HepG2 (cell line): ENCODE data around the gene GPR55. TPM values are rescaled to one million over a fixed set of nuclear protein-coding genes. Genes with fewer than 3 reads are reported as not detected.

Experiments
- AHR ChIP-seq: IDR thresholded peaks from 2 replicates; pipeline ENCODE4 v1.6.1; 2018; ENCODE audit warnings: missing genetic modification reagents, missing compliant biosample characterization
- AKNA ChIP-seq: sonication (generic); formaldehyde crosslinking; IDR thresholded peaks from 2 replicates; pipeline ENCODE4 v1.4.0; 2020; ENCODE audit warnings: missing genetic modification reagents, borderline replicate concordance
- BRF2 ChIP-seq: sonication (generic); formaldehyde crosslinking; IDR thresholded peaks from 2 replicates; pipeline ENCODE4 v1.8.1; 2022; ENCODE audit warnings: mild to moderate bottlenecking, missing genetic modification reagents
- CBX1 ChIP-seq: IDR thresholded peaks from one replicate; pipeline ENCODE4 v1.6.1; 2016; ENCODE audit warnings: antibody characterized with exemption, low read depth
- CEBPG ChIP-seq: IDR thresholded peaks from 2 replicates; pipeline ENCODE4 v1.6.1; 2016
- CHCHD3 ChIP-seq: sonication (generic); formaldehyde crosslinking; IDR thresholded peaks from 2 replicates; pipeline ENCODE4 v1.8.0; 2022; ENCODE audit warnings: mild to moderate bottlenecking, missing genetic modification reagents, moderate library complexity
- KAT2B ChIP-seq: fragments of 150-350 bp; IDR thresholded peaks from 2 replicates; pipeline ENCODE4 v1.6.1; 2014; ENCODE audit warnings: low read depth, low read length, borderline replicate concordance
- KMT2B ChIP-seq: IDR thresholded peaks from 2 replicates; pipeline ENCODE4 v1.6.1; 2016; ENCODE audit warnings: missing genetic modification reagents, missing compliant biosample characterization
- NFKBIZ ChIP-seq: IDR thresholded peaks from 2 replicates; pipeline ENCODE4 v1.6.1; 2018; ENCODE audit warnings: missing genetic modification reagents, missing compliant biosample characterization
- RERE ChIP-seq: IDR thresholded peaks from 2 replicates; pipeline ENCODE4 v1.6.1; 2016; ENCODE audit warnings: low read depth, missing genetic modification reagents, missing compliant biosample characterization
- RFX3 ChIP-seq: IDR thresholded peaks from 2 replicates; pipeline ENCODE4 v1.6.1; 2016; ENCODE audit warnings: missing biosample characterization, missing genetic modification reagents
- SOX5 ChIP-seq: IDR thresholded peaks from 2 replicates; pipeline ENCODE4 v1.6.1; 2016; ENCODE audit warnings: borderline replicate concordance
- TAF15 ChIP-seq: fragments of 200-400 bp; formaldehyde crosslinking; IDR thresholded peaks from one replicate; pipeline ENCODE4 v1.6.1; 2018; ENCODE audit warnings: mild to moderate bottlenecking, low read depth, low read length; ENCODE audit not compliant: poor library complexity, severe bottlenecking
- ZFAT ChIP-seq: sonication (generic); formaldehyde crosslinking; conservative IDR thresholded peaks from 2 replicates; pipeline ENCODE4 v1.8.1; 2023; ENCODE audit warnings: missing genetic modification reagents, inconsistent platforms
- ZNF20 ChIP-seq: sonication (generic); formaldehyde crosslinking; IDR thresholded peaks from 2 replicates; pipeline ENCODE4 v1.4.0; 2020; ENCODE audit warnings: mild to moderate bottlenecking, moderate library complexity, missing genetic modification reagents
- ZNF468 ChIP-seq: sonication (generic); formaldehyde crosslinking; IDR thresholded peaks from 2 replicates; pipeline ENCODE4 v1.8.0; 2022; ENCODE audit warnings: mild to moderate bottlenecking, moderate library complexity, missing genetic modification reagents
- ZNF780A ChIP-seq: sonication (generic); formaldehyde crosslinking; IDR thresholded peaks from 2 replicates; pipeline ENCODE4 v1.8.0; 2022; ENCODE audit warnings: mild to moderate bottlenecking, missing genetic modification reagents, moderate library complexity
- ZNF800 ChIP-seq: sonication (generic); formaldehyde crosslinking; IDR thresholded peaks from 2 replicates; pipeline ENCODE4 v1.4.0; 2020; ENCODE audit warnings: missing genetic modification reagents
- polyA plus RNA-seq, 8 experiments: library from polyadenylated mRNA; depleted of rRNA in 3 of 8; stranded (reverse) in 7 of 8; unstranded in 1 of 8; fragments of >200 nt; fragmentation: Illumina TruSeq in 4 of 8; extraction: Trizol in 4 of 8; gene quantifications; 2 replicates each; pipeline versions ENCODE4 v1.2.1 to v1.2.3, GENCODE V29; 2011 to 2016; ENCODE audit warnings: low read depth in 4 of 8, missing spikeins in 1 of 8, mixed read lengths in 1 of 8; ENCODE audit not compliant: insufficient read depth in 1 of 8
- total RNA-seq, 5 experiments: library from RNA; depleted of rRNA; stranded (reverse); fragments of >200 nt; fragmentation: Illumina TruSeq; extraction: Trizol; gene quantifications; 2 replicates each; pipeline ENCODE4 v1.2.3, GENCODE V29; 2016; ENCODE audit warnings: low read depth in 1 of 5

The GPR55 gene
- total and polyA plus RNA-seq, 2 of the 13 experiments (the other 11 are each of a cell fraction or from before 2014, with no cell fraction given) = not detected

- TF ChIP-seq RERE (CRISPR knock-in tag) (no peak), AKNA (CRISPR knock-in tag) (no peak), ZNF20 (no peak), RFX3 (CRISPR knock-in tag) (no peak), TAF15 (no peak), SOX5 (no peak), CBX1 (no peak), ZNF800 (no peak), NFKBIZ (CRISPR knock-in tag) (no peak), CEBPG (CRISPR knock-in tag) (peak; percentile 1; the same call in 1 of the 2 replicates), AHR (CRISPR knock-in tag) (peak; percentile 56; the same call in 1 of the 2 replicates), BRF2 (CRISPR knock-in tag) (no peak), KAT2B (no peak), CHCHD3 (CRISPR knock-in tag) (peak; percentile 8; the same call in 1 of the 2 replicates), ZFAT (CRISPR knock-in tag) (no peak), ZNF780A (CRISPR knock-in tag) (0 out of 2 replicates have a peak, but pooled peaks have one; percentile 10), KMT2B (CRISPR knock-in tag) (no peak), ZNF468 (CRISPR knock-in tag) (no peak)
Measured at GRCh38 chr2:230864122-230864604, 60.9 kb downstream of the GPR55 start (continued).
